Ectodermal cell (in vitro differentiated cells): ENCODE results near the gene PSMB7.

Source experiments
- H3K27ac ChIP-seq: 2 replicates; pipeline ENCODE4 v1.7.0; 2013; ENCODE audit warnings: mild to moderate bottlenecking, low read depth, low read length; ENCODE audit not compliant: insufficient read depth, poor library complexity, severe bottlenecking
- H3K27me3 ChIP-seq: 2 replicates; pipeline ENCODE4 v1.7.0; 2013; ENCODE audit warnings: mild to moderate bottlenecking, low read length; ENCODE audit not compliant: insufficient read depth, control insufficient read depth, poor library complexity, severe bottlenecking
- H3K36me3 ChIP-seq: one replicate; pipeline ENCODE4 v1.7.0; 2013; ENCODE audit warnings: low read length; ENCODE audit not compliant: control insufficient read depth, insufficient read depth
- H3K4me1 ChIP-seq: one replicate; pipeline ENCODE4 v1.7.0; 2013; ENCODE audit warnings: low read length; ENCODE audit not compliant: control insufficient read depth, insufficient read depth
- H3K4me3 ChIP-seq: 2 replicates; pipeline ENCODE4 v1.7.0; 2013; ENCODE audit warnings: low read depth, low read length, control low read depth; ENCODE audit not compliant: insufficient read depth
- H3K9me3 ChIP-seq: 2 replicates; pipeline ENCODE4 v1.7.0; 2013; ENCODE audit warnings: mild to moderate bottlenecking, low read length, moderate library complexity; ENCODE audit not compliant: control insufficient read depth
- WGBS, 2 experiments: methylation state at CpG; one replicate each; pipeline ENCODE4 v1.1.7; 2013; ENCODE audit warnings: missing lambda C conversion rate in 2 of 2; 5-methylcytosine and 5-hydroxymethylcytosine counted together

PSMB7 gene

GRCh38 chr9:124384846-124385245 lies 30.4 kb downstream of the PSMB7 start:
- Histone ChIP-seq H3K9me3 (no peaks in the 10 kb centered on the region), H3K4me1 (no peaks in the 10 kb centered on the region), H3K27ac (no peak overlapping the region), H3K4me3 (no peak overlapping the region), H3K27me3 (no peaks in the 10 kb centered on the region), H3K36me3 (no peaks in the 10 kb centered on the region)
- 92 to 97% methylated on average over 5 of the region's 5 CpGs for WGBS, 2 experiments

DNA sequence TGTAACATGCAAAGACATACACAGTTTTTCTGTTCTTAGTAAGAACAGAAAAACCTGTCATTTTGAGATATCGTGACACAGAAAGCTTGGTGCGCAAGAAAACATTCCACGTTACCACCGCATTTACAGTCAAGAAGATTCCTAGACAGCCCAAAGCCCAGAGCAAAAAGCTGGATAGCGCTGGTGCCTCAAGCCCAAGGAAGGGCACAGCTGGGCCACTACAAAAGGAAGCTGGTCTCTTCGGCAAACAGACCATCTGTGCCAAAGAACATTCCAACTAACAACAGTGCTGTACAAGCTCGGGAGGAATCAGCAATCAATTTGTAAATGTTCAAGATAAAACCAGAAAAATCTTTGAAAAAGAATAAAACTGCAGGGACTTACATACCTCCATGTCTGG lies 31.0 kb downstream of the PSMB7 start:
- WGBS, 2 experiments, result 96 to 98% methylated on average over 7 of the region's 7 CpGs
- no peaks in the 10 kb centered on the region for H3K27me3 ChIP-seq
- no peaks in the 10 kb centered on the region for H3K4me1 ChIP-seq
- no peaks in the 10 kb centered on the region for H3K36me3 ChIP-seq
- no peak overlapping the region for H3K27ac ChIP-seq
- no peak overlapping the region for H3K4me3 ChIP-seq
- no peaks in the 10 kb centered on the region for H3K9me3 ChIP-seq

DNA sequence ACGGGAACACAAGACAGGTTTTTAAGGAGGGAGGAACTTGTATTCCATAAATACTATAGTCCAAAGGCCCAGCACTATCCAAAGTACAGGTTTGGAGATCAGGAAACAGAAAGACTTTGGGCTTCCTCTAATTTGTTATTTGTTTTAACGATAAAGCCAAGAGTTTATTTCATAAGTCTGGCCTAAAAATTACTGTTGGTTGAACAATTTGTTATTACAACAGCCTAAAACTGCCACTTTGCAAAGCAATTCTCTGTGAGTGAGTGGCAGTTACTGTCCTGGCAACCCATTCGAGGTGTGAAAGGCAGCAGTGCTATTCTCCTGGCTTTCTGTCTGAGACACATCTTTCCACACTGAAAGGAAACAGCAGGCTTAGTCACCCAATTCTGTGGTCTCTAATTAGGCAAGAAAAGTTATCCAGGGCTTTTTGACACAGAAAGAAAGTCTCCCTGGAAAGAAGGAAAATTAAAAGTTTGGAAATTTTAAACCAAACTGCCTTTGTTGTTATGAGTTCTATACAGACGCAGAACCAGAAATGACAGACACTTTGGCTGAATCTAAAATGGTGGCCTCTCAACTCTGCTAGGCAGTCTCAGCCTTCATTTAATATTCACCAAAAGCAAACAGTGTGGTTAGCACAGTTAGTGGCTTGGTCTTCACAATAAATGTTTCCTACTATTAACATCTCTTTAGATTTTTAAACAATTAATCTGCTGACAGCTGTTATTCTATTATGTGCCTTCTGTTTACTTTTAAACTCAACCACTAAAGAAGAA lies 33.9 kb downstream of the PSMB7 start:
- H3K4me3 ChIP-seq, result no peak overlapping the region
- no peaks in the 10 kb centered on the region for H3K27me3 ChIP-seq
- no peaks in the 10 kb centered on the region for H3K36me3 ChIP-seq
- H3K9me3 ChIP-seq, result no peaks in the 10 kb centered on the region
- H3K4me1 ChIP-seq, result no peaks in the 10 kb centered on the region
- no peak overlapping the region for H3K27ac ChIP-seq
- WGBS, 2 experiments, result 89 to 94% methylated on average over 3 to 4 of the region's 4 CpGs

GRCh38 chr9:124377551-124378406 lies 37.5 kb downstream of the PSMB7 start:
- Histone ChIP-seq H3K27ac (no peak overlapping the region), H3K4me1 (no peaks in the 10 kb centered on the region), H3K4me3 (no peak overlapping the region), H3K27me3 (no peaks in the 10 kb centered on the region), H3K36me3 (peaks cover 12% of the 10 kb centered on the region), H3K9me3 (no peaks in the 10 kb centered on the region)
- 93 to 94% methylated on average over 10 of the region's 10 CpGs for WGBS, 2 experiments

DNA sequence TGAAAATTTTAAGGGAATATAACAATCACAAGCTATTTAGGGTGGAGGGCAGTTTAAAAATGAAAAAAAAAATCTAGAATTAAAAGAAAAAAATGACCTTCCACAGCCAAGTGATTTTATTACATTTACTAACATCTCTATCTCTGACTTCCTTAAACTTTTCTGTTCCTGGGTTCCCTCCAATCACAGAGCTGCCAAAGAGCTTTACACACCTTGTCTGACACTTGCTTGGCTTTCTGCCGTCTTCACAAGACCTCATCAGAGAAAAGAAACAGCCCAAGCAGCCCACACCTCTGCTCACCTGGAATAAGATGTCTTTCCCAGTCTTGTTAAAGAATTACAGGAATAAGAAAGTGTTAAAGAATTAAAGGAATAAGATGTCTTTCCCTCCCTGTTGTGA lies 38.9 kb downstream of the PSMB7 start:
- H3K27ac ChIP-seq, result no peak overlapping the region
- H3K4me3 ChIP-seq, result no peak overlapping the region
- no peaks in the 10 kb centered on the region for H3K27me3 ChIP-seq
- WGBS, 2 experiments, result 85 to 92% methylated on average over 1 of the region's 1 CpG
- H3K9me3 ChIP-seq, result no peaks in the 10 kb centered on the region
- H3K4me1 ChIP-seq, result no peaks in the 10 kb centered on the region
- peaks cover 12% of the 10 kb centered on the region for H3K36me3 ChIP-seq

DNA sequence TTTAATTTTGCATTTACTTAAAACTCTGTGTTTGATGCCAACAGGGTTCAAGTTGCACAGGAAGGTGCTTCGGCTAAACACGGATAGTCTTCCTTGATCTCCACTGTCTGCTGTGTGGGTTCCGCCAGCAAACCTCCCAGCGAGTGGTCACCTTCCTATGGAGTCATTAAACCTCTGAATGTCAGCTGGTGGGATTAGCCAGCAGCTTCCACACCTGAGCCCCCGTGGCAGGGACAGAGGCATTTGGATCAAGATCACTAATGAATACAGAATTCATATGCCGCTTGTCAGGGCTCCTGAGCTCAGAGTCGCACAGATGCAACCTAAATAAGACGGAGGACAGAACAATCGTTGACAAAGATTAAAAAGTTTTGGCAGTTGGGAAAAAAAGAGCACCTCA lies 39.5 kb downstream of the PSMB7 start:
- H3K36me3 ChIP-seq, result peaks cover 12% of the 10 kb centered on the region
- no peak overlapping the region for H3K27ac ChIP-seq
- H3K27me3 ChIP-seq, result no peaks in the 10 kb centered on the region
- H3K4me1 ChIP-seq, result no peaks in the 10 kb centered on the region
- no peaks in the 10 kb centered on the region for H3K9me3 ChIP-seq
- no peak overlapping the region for H3K4me3 ChIP-seq
- 93 to 95% methylated on average over 9 of the region's 9 CpGs for WGBS, 2 experiments

DNA sequence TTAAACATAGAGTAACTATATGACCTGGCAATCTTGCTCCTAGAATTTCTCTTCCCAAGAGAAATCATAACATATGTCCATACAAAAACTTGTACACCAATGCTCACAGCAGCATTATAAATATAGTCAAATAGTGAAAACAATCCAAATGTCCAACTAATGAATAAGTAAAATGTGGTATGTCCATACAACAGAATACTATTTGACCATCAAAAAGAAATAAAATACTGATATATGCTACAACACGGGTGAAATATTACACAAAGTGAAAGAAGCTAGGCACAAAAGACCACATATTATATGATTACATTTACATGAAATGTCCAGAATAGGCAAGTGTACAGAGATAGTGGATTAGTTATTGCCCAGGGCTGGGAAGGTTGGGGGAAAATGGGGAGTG lies 41.4 kb downstream of the PSMB7 start:
- Histone ChIP-seq H3K4me3 (no peak overlapping the region), H3K9me3 (no peaks in the 10 kb centered on the region), H3K27me3 (no peaks in the 10 kb centered on the region), H3K4me1 (no peaks in the 10 kb centered on the region), H3K27ac (no peak overlapping the region), H3K36me3 (peaks cover 12% of the 10 kb centered on the region)
- WGBS, 2 experiments, result 100% methylated on average over 1 of the region's 1 CpG; no CpG with 5 or more reads in 1 of the 2 experiments

DNA sequence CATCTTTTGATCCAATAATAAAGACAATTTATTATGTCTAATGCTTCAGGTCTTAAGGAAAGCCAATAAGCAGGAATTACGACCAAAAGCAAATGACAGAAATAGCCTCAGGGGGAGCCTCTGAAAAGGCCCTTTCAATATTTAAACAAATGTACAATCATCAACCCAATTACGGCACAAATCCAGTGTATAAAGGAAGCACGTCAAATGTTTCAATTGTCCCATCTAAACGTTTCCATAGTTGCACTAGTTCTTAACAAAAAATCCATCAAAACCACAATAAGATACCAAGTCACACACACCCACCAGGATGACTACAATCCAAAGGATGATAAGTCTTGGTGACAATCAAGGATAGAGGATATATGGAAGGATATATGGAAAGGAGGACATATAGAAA lies 41.9 kb downstream of the PSMB7 start:
- no peak overlapping the region for H3K4me3 ChIP-seq
- no peaks in the 10 kb centered on the region for H3K9me3 ChIP-seq
- WGBS, 2 experiments, result 91 to 94% methylated on average over 4 of the region's 4 CpGs
- no peak overlapping the region for H3K27ac ChIP-seq
- no peaks in the 10 kb centered on the region for H3K4me1 ChIP-seq
- H3K27me3 ChIP-seq, result no peaks in the 10 kb centered on the region
- H3K36me3 ChIP-seq, result peaks cover 12% of the 10 kb centered on the region

DNA sequence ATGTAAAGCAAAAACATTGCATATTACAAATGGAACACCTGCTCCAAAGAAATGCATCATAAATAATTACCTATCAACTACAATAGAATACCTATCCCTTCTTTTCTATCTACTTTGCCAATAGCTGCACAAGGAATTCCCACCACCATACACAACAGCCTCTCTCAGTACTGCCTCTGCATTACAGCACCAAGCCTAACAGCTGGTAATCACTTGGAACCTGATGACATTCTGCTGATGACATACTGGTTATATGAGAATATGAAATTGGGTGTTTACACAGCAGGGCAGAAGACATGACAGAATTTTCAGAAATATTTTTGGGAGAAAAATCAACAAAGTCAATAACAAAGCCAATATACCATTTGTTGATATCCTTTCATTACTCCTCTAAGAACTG lies 43.2 kb downstream of the PSMB7 start:
- Histone ChIP-seq H3K36me3 (peaks cover 12% of the 10 kb centered on the region), H3K27me3 (no peaks in the 10 kb centered on the region), H3K27ac (no peak overlapping the region), H3K9me3 (no peaks in the 10 kb centered on the region), H3K4me3 (no peak overlapping the region), H3K4me1 (no peaks in the 10 kb centered on the region)

GRCh38 chr9:124370896-124371582 lies 44.2 kb downstream of the PSMB7 start:
- no peak overlapping the region for H3K4me3 ChIP-seq
- H3K36me3 ChIP-seq, result peaks cover 10% of the 10 kb centered on the region
- H3K27me3 ChIP-seq, result no peaks in the 10 kb centered on the region
- no peaks in the 10 kb centered on the region for H3K4me1 ChIP-seq
- H3K9me3 ChIP-seq, result no peaks in the 10 kb centered on the region
- 86 to 92% methylated on average over 9 of the region's 9 CpGs for WGBS, 2 experiments
- H3K27ac ChIP-seq, result no peak overlapping the region
